Activated CD8-positive, alpha-beta memory T cell treated with anti-CD3 and anti-CD28 coated beads, Interleukin-2, amount 50 U/mL, for 24 hours (primary cell): ENCODE data around the gene ANO2.

Source experiments
- DNase-seq: peaks from one replicate; pipeline ENCODE4 v3.0.0-alpha.2; 2020; ENCODE audit errors: extremely low read depth

ANO2 gene

GRCh38 chr12:5778821-5779220 is 166.2 kb downstream of the ANO2 start:
- DNase-seq: no peak

GRCh38 chr12:5777451-5777850 is 167.6 kb downstream of the ANO2 start:
- no peak for DNase-seq

- no peak for DNase-seq
Observed at GRCh38 chr12:5776091-5776490, 169.0 kb downstream of the ANO2 start.

- no peak for DNase-seq
Observed at GRCh38 chr12:5773550-5773949, 171.5 kb downstream of the ANO2 start.

GRCh38 chr12:5771756-5772155 is 173.3 kb downstream of the ANO2 start:
- DNase-seq: no peak

GRCh38 chr12:5770727-5771126 is 174.3 kb downstream of the ANO2 start:
- DNase-seq: no peak

GRCh38 chr12:5768581-5769196 is 176.4 kb downstream of the ANO2 start:
- no peak for DNase-seq

- no peak for DNase-seq
Observed at GRCh38 chr12:5768171-5768570, 176.9 kb downstream of the ANO2 start.

GRCh38 chr12:5758347-5758746 is 186.7 kb downstream of the ANO2 start:
- no peak for DNase-seq

GRCh38 chr12:5756338-5756842 is 188.7 kb downstream of the ANO2 start:
- DNase-seq: no peak

- DNase-seq: no peak
Observed at GRCh38 chr12:5748027-5748426, 197.0 kb downstream of the ANO2 start.

- DNase-seq: no peak
Observed at GRCh38 chr12:5746917-5747316, 198.1 kb downstream of the ANO2 start.

GRCh38 chr12:5746036-5746908 is 198.8 kb downstream of the ANO2 start:
- no peak for DNase-seq

GRCh38 chr12:5745251-5745888 is 199.7 kb downstream of the ANO2 start:
- no peak for DNase-seq

GRCh38 chr12:5742258-5742657 is 202.8 kb downstream of the ANO2 start:
- no peak for DNase-seq

- no peak for DNase-seq
Observed at GRCh38 chr12:5739917-5740316, 205.1 kb downstream of the ANO2 start.

- no peak for DNase-seq
Observed at GRCh38 chr12:5737778-5738177, 207.3 kb downstream of the ANO2 start.

GRCh38 chr12:5736527-5736926 is 208.5 kb downstream of the ANO2 start:
- no peak for DNase-seq

- no peak for DNase-seq
Observed at GRCh38 chr12:5736016-5736415, 209.0 kb downstream of the ANO2 start.

- DNase-seq: no peak
Observed at GRCh38 chr12:5733916-5734315, 211.1 kb downstream of the ANO2 start.

- no peak for DNase-seq
Observed at GRCh38 chr12:5733136-5733755, 211.8 kb downstream of the ANO2 start.

- no peak for DNase-seq
Observed at GRCh38 chr12:5730962-5731361, 214.1 kb downstream of the ANO2 start.
